ENCODE measurements around the gene NRGN.

DNA sequence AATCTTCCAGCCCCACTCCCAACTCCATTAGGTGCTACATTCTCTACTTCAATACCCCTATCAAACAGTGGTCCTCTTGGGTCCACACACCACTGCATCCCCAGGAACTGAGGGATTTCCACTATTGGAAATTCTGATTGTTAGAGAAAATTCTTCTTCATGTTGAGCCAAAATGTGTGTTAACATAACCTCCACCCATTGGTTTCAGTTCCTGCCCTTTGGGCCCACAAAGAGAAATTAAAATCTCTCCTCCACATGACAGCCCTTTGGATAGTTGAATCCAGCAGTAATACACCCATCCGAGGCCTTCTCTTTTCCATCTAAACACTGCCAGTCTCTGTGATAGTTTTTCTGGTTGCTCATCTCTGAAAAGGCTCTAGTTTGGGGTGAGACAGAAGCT is 10.2 kb downstream of the NRGN start:
- TF ChIP-seq, protein P1, sequence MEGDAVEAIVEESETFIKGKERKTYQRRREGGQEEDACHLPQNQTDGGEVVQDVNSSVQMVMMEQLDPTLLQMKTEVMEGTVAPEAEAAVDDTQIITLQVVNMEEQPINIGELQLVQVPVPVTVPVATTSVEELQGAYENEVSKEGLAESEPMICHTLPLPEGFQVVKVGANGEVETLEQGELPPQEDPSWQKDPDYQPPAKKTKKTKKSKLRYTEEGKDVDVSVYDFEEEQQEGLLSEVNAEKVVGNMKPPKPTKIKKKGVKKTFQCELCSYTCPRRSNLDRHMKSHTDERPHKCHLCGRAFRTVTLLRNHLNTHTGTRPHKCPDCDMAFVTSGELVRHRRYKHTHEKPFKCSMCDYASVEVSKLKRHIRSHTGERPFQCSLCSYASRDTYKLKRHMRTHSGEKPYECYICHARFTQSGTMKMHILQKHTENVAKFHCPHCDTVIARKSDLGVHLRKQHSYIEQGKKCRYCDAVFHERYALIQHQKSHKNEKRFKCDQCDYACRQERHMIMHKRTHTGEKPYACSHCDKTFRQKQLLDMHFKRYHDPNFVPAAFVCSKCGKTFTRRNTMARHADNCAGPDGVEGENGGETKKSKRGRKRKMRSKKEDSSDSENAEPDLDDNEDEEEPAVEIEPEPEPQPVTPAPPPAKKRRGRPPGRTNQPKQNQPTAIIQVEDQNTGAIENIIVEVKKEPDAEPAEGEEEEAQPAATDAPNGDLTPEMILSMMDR (optimal IDR thresholded peaks at IDR 0.05 in 1 of 3, IDR thresholded peaks at IDR 0.05 in 1 of 3, conservative IDR thresholded peaks at IDR 0.05 in 1 of 3; ENCODE audit: extremely low read depth in 1 of 3, insufficient read depth in 2 of 3, low read length in 3 of 3), result no peak
- TF ChIP-seq EZH2 (IDR thresholded peaks at IDR 0.05; ENCODE audit: low read length), result no peak

Measured in keratinocyte (primary cell).